Fibroblast of villous mesenchyme (primary cell): Measurements from ENCODE around the gene C1orf159. TPM values are rescaled to one million over a fixed set of nuclear protein-coding genes. Genes with fewer than 3 reads are reported as not detected.

Experiments used
- DNase-seq: peaks from one replicate; pipeline ENCODE4 v3.0.0-alpha.2; 2010; ENCODE audit warnings: low read depth
- H3K4me3 ChIP-seq: 2 replicates; pipeline ENCODE4 v1.5.1; 2011; ENCODE audit warnings: low read depth, mild to moderate bottlenecking, low read length
- total RNA-seq: library from RNA; depleted of rRNA; stranded (reverse); fragments of >200 nt; gene quantifications from 2 replicates; pipeline ENCODE4 v1.2.3, GENCODE V29; 2012
- TF ChIP-seq, protein P1 (sequence below): IDR thresholded peaks from 2 replicates; pipeline ENCODE4 v1.5.1; 2012; ENCODE audit warnings: low read depth, mild to moderate bottlenecking, low read length; ENCODE audit not compliant: insufficient read depth

C1orf159 gene
- total RNA-seq, 1 donor = 6.5 TPM

DNA sequence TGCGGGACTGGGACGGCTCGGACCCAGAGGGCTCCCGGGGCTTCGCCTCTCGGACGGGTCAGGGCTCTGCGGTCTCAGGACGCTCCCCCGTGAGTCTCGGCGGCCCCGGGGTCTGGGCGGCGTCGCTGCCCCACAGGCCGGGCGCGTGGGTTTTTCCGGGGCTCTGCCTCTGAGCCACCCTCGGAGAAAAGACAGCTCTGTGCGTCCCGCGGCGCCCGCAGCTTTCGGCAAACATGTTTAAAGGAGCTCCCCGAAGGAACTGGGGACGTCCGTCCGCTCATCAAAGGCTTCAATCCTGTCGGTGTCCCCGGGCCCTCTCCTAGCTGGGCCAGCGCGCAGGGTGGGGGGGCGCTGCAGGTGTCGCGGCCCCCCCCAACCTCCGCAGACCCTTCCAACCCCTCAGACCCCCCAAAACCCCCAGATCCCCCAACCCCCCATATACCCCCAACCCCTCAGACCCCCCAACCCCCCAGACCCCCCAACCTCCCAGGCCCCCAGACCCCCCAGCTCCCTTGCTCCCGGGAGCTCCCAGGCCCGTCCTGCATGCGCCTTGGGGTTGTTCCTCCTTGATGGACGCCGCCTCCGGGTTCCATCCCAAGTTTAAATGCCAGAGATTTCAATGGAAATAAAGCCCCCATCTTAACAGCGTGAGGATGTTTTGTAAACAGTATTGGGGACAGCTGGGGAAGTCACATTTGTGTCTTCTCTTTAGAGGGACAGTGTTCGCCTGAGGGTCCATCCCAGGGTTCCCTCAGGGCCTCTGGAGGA is 996 bp upstream of the C1orf159 start:
- H3K4me3 ChIP-seq = peak overlapping the region; percentile 61
- TF ChIP-seq, protein P1, sequence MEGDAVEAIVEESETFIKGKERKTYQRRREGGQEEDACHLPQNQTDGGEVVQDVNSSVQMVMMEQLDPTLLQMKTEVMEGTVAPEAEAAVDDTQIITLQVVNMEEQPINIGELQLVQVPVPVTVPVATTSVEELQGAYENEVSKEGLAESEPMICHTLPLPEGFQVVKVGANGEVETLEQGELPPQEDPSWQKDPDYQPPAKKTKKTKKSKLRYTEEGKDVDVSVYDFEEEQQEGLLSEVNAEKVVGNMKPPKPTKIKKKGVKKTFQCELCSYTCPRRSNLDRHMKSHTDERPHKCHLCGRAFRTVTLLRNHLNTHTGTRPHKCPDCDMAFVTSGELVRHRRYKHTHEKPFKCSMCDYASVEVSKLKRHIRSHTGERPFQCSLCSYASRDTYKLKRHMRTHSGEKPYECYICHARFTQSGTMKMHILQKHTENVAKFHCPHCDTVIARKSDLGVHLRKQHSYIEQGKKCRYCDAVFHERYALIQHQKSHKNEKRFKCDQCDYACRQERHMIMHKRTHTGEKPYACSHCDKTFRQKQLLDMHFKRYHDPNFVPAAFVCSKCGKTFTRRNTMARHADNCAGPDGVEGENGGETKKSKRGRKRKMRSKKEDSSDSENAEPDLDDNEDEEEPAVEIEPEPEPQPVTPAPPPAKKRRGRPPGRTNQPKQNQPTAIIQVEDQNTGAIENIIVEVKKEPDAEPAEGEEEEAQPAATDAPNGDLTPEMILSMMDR = no peak
- DNase-seq = peak; percentile 19

DNA sequence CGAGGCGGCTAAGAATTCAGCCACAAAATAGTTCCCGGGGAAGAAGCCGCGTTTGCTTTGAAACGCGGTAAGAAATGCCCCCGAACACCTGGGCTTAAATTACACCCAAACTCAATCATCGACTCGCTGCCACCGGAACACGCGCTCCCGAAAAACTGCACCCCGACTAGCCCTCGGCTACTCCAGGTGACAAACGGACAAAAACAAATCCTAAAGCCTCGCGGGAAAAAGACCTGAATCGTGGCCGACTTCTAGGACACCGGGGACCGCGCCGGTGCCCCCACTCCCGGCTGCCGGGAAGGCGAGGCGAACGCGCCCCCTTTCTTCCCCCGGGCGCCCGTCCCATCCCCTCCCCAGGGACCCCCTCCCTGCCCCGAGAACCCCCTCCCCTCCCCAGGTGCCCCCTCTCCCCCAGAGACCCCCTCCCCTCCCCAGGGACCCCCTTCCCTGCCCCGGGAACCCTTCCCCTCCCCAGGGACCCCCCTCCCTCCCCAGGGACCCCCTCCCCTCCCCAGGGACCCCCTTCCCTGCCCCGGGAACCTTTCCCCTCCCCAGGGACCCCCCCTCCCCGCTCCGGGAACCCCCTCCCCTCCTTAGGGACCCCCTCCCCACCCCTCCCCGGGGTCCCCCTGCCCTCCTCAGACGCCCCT is 628 bp downstream of the C1orf159 start:
- DNase-seq = no peak
- peak overlapping the region; percentile 74 for H3K4me3 ChIP-seq
- TF ChIP-seq, protein P1 = no peak

DNA sequence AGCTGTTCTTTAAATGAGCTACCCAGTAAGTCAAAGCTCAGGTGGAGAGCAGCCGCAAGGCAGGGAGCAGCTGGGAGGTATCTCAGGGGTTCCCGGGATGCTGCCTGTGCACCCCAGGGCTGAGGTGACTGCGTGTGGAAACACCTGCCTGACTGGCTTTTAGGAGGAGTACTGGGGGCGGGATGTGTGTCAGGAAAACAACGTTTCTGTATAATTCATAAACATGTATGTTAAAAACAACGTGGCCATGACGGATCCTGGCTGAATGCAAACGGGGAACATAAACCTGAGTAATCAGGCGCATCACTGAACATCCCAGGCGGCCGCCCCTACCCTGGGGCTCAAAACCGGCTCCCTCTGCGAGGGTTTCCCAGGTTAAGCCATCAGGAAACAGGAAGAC is 1.5 kb downstream of the C1orf159 start:
- DNase-seq = no peak
- TF ChIP-seq, protein P1 = no peak
- H3K4me3 ChIP-seq = no peak overlapping the region

DNA sequence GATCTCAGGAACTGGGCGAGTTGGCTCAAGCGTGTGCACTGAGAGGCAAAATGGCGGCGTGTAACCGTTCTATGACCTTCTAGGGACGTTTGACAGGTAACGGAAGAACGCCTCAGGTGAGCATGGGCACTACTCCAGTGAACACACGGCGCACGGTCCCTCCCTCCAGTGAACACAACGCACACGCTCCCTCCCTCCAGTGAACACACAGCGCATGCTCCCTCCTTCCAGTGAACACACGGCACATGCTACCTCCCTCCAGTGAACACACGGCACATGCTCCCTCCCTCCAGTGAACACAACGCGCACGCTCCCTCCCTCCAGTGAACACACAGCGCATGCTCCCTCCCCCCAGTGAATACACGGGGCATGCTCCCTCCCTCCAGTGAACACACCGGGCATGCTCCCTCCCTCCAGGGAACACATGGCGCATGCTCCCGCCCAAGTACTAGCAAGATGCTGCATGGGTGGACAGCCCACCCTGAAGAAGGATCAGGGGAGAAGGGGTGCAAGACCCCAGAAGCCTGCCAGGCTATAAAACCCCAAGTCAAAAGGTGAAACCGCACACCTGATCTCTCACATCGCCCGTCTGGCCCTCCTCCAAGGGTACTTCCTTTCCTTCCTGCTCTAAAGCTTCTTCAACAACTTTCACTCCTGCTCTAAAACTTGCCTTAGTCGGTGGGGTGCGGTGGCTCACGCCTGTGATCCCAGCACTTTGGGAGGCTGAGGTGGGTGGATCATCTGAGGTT is 3.5 kb downstream of the C1orf159 start:
- TF ChIP-seq, protein P1 = no peak
- H3K4me3 ChIP-seq = no peak overlapping the region
- no peak for DNase-seq

DNA sequence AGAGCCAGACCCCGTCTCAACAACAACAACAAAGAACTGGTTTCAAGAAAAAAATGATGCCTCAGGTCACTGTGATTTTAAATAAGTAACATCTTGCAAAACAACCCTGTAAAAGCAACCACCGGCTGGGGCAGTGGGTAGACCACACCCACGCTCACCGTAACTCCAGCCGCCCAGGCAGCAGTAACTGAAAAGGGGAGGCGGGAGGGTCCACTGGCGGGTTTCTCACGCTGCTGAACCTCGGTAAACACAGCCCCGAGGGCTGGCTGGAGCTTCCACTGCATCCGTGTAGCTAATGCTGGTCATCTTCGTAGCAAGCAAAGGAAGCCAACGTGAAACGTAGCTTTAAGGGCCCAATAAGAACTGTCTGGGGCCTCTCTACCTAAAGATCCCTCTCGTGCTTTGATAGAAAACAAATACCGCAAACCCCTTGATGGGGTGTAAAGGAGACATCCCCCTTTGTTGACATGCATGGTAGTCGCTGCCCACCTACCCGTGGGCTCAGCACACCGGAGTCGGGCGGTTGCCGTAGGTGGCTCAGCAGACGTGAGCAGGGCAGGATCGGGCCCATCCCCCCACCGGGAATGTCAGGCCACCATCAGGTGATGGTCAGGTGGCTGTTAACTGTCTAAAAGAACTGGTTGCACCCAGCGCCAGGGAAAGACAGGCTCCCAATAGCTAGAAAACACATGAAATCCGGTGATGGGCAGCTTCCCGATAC is 4.2 kb downstream of the C1orf159 start:
- H3K4me3 ChIP-seq = no peak overlapping the region
- TF ChIP-seq, protein P1 = no peak
- no peak for DNase-seq

DNA sequence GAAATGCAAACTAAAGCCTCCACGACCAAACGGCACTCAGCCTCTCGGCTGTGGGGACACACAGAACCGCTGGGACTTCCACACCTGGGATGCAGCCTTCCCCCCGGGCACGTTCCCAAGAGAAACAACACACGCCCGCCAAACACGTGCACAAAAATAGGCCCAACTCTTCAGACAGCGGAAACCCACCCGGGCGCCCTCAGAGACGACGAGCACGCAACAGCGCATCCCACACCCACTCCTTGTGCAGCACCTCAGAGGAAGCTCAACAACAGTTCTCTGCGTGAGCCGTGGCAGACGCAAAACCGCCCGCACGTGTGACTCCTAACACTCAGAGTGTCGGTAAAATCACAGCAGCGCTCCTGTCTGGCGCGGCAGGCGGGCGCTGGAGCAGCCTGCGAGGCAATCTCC is 5.3 kb downstream of the C1orf159 start:
- TF ChIP-seq, protein P1 = no peak
- no peak for DNase-seq
- H3K4me3 ChIP-seq = no peak overlapping the region
